DOHH2 (cell line): ENCODE data around the gene IRF2BPL.

Experiments
- CTCF ChIP-seq: fragments of 200-600 bp; sonication (generic); IDR thresholded peaks from one replicate; pipeline ENCODE4 v1.5.1; 2014; ENCODE audit warnings: antibody characterized with exemption, mild to moderate bottlenecking, low read depth, low read length; ENCODE audit not compliant: poor library complexity, severe bottlenecking
- EZH2phosphoT487 ChIP-seq: fragments of 200-600 bp; sonication (generic); IDR thresholded peaks from 2 replicates; pipeline ENCODE4 v1.6.1; 2017; ENCODE audit warnings: borderline replicate concordance, mild to moderate bottlenecking, antibody characterized with exemption, low read length, moderate library complexity, mixed read lengths

- TF ChIP-seq CTCF (no peak), EZH2phosphoT487 (no peak)
Measured at GRCh38 chr14:76995279-76996035, 33.1 kb downstream of the IRF2BPL start.
